Kidney (tissue), 14 donors: ENCODE data around the gene WDR44. TPM values are rescaled to one million over a fixed set of nuclear protein-coding genes. Genes with fewer than 3 reads are reported as not detected.

ENCODE experiments used
- DNase-seq, 5 donors: peaks; one replicate each; pipeline ENCODE4 v3.0.0-alpha.2; 2013 to 2020
- FAIRE-seq: peaks from 2 replicates; lab custom pipeline; 2012; peaks lifted over from hg19 to GRCh38; lab: Jason Lieb, UNC
- H3K27ac ChIP-seq, 2 donors: one replicate each; pipeline ENCODE4 v1.7.0; 2013; ENCODE audit warnings: low read depth in 2 of 2, low read length in 2 of 2, inconsistent platforms in 1 of 2
- H3K27me3 ChIP-seq: one replicate; pipeline ENCODE4 v1.7.1; 2013; ENCODE audit warnings: low read length, inconsistent platforms; ENCODE audit not compliant: control insufficient read depth, insufficient read depth
- H3K36me3 ChIP-seq, 3 donors: one replicate each; pipeline versions ENCODE4 v1.7.0 to v1.7.1; 2013; ENCODE audit warnings: low read length in 3 of 3, control low read depth in 1 of 3, inconsistent platforms in 1 of 3; ENCODE audit not compliant: insufficient read depth in 3 of 3, control insufficient read depth in 2 of 3
- H3K4me1 ChIP-seq, 3 donors: one replicate each; pipeline versions ENCODE4 v1.7.0 to v1.7.1; 2013; ENCODE audit warnings: low read length in 3 of 3, inconsistent platforms in 1 of 3, low read depth in 1 of 3; ENCODE audit not compliant: control insufficient read depth in 2 of 3, insufficient read depth in 2 of 3
- H3K4me3 ChIP-seq, 3 donors: one replicate each; pipeline versions ENCODE4 v1.7.0 to v1.8.1; 2013; ENCODE audit warnings: low read length in 3 of 3, control low read depth in 1 of 3, inconsistent platforms in 1 of 3
- H3K9ac ChIP-seq, 3 donors: one replicate each; pipeline versions ENCODE4 v1.7.0 to v1.7.1; 2013; ENCODE audit warnings: low read length in 3 of 3, control low read depth in 1 of 3, inconsistent platforms in 1 of 3
- H3K9me3 ChIP-seq, 3 donors: one replicate each; pipeline versions ENCODE4 v1.7.0 to v1.7.1; 2013; ENCODE audit warnings: low read length in 3 of 3, control low read depth in 1 of 3, inconsistent platforms in 1 of 3; ENCODE audit not compliant: control insufficient read depth in 2 of 3, insufficient read depth in 1 of 3
- CTCF ChIP-seq: IDR thresholded peaks from 3 replicates; pipeline ENCODE4 v1.5.1; 2012; ENCODE audit warnings: mild to moderate bottlenecking, moderate library complexity, borderline replicate concordance; ENCODE audit not compliant: insufficient read depth; ENCODE audit errors: extremely low read depth
- intact Hi-C: fragments of 100-400 bp; cut with DNase I; formaldehyde crosslinking; loops from one replicate; pipeline ENCODE4 v1.11.1; 2022
- polyA plus RNA-seq: library from polyadenylated mRNA; stranded (reverse); fragments of 350-450 nt; fragmentation: Illumina TruSeq; extraction: RNeasy Lipid Tissue Mini Kit (QIAGEN cat#74804); gene quantifications from one replicate; pipeline ENCODE4 v1.2.3, GENCODE V29; 2014; ENCODE audit warnings: low read depth, low replicate concordance; ENCODE audit not compliant: insufficient read depth
- total RNA-seq: library from RNA; stranded (reverse); fragmentation: NEBNext Ultra II Directional; extraction: Animal tissue kit (Norgen Biotek cat#: 25700); gene quantifications from one replicate; pipeline ENCODE4 v1.2.1, GENCODE V29; 2021
- donor health status: control.
- donor health status: control.
- donor health status: control.
- donor health status: control.
- donor health status: control.
- donor health status: DM: yes; HTN: yes; CAD: no.
- donor health status: Normal renal cell carcinoma (clear cell type).

Gene WDR44
- total and polyA plus RNA-seq, 2 donors from 2014 or later: 3.6 to 15.5 TPM

DNA sequence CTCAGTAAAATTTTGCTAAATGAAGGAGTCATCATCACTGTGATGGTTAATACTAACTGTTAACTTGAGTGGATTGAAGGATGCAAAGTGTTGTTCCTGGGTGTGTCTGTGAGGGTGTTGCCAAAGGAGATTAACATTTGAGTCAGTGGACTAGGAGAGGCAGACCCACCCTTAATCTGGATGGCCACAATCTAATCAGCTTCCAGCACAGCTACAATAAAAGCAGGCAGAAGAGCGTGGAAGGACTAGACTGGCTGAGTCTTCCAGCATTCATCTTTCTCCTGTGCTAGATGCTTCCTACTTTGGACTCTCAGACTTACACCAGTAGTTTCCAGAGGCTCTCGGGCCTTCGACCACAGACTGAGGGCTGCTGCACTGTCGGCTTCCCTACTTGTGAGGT, 21.3 kb upstream of the WDR44 start:
- no peak for DNase-seq
- no peaks in the 10 kb centered on the region for H3K4me1 ChIP-seq
- FAIRE-seq: no peak
- no peak overlapping the region for H3K4me3 ChIP-seq
- no peaks in the 10 kb centered on the region for H3K36me3 ChIP-seq
- H3K27me3 ChIP-seq: no peaks in the 10 kb centered on the region
- H3K9ac ChIP-seq: no peak overlapping the region
- H3K9me3 ChIP-seq: no peaks in the 10 kb centered on the region
- H3K27ac ChIP-seq: no peak overlapping the region
- TF ChIP-seq CTCF: no peak
- intact Hi-C loops: no loop called here

- peak; percentile 13 for TF ChIP-seq CTCF
- Histone ChIP-seq H3K4me3 (no peak overlapping the region), H3K9me3 (no peaks in the 10 kb centered on the region), H3K36me3 (no peaks in the 10 kb centered on the region), H3K27me3 (no peaks in the 10 kb centered on the region), H3K27ac (no peak overlapping the region), H3K4me1 (no peaks in the 10 kb centered on the region), H3K9ac (no peak overlapping the region)
- FAIRE-seq: no peak
- intact Hi-C loops: no loop called here
- DNase-seq: no peak
Observed at GRCh38 chrX:118325453-118325852, 20.5 kb upstream of the WDR44 start.

DNA sequence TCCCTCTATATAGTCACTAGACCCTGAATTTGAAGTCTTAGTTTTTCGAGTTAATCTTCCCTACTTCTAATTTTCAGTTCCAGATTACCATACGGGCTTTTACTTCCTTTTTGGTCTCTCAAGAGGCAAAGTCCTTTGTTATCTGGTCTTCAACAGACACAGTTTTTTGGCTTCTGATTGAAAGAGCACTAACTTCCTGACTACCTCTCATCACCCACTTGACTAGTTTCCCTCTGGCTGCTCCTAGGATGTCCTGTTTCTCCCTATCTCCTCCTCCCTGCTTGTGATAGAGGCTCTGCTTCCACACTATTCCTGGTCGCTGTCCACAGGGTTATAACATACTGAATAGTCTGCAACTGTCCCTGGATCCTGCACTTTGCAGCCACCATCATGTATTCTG, 16.7 kb upstream of the WDR44 start:
- intact Hi-C loops: no loop called here
- DNase-seq (no peak), FAIRE-seq (no peak)
- Histone ChIP-seq H3K27ac (no peak overlapping the region), H3K4me1 (no peaks in the 10 kb centered on the region), H3K9ac (no peak overlapping the region), H3K9me3 (no peaks in the 10 kb centered on the region), H3K4me3 (no peak overlapping the region), H3K27me3 (no peaks in the 10 kb centered on the region), H3K36me3 (no peaks in the 10 kb centered on the region)
- no peak for TF ChIP-seq CTCF

GRCh38 chrX:118337687-118338086, 8.2 kb upstream of the WDR44 start:
- intact Hi-C loops: no loop called here
- Histone ChIP-seq H3K4me3 (no peak overlapping the region), H3K9me3 (no peaks in the 10 kb centered on the region), H3K27ac (no peak overlapping the region), H3K9ac (no peak overlapping the region), H3K4me1 (no peaks in the 10 kb centered on the region), H3K27me3 (no peaks in the 10 kb centered on the region), H3K36me3 (no peaks in the 10 kb centered on the region)
- DNase-seq (no peak), FAIRE-seq (no peak)
- TF ChIP-seq CTCF: no peak
